K562 (cell line): Measurements from ENCODE around the gene CNPY2. TPM values are rescaled to one million over a fixed set of nuclear protein-coding genes. Genes with fewer than 3 reads are reported as not detected.

Experiments
- ARID3A ChIP-seq: IDR thresholded peaks from 2 replicates; pipeline ENCODE4 v1.6.1; 2012; ENCODE audit warnings: low read depth, low read length, improper control_type of control experiment, borderline replicate concordance
- CREM ChIP-seq: IDR thresholded peaks from 2 replicates; pipeline ENCODE4 v1.6.1; 2014; ENCODE audit warnings: antibody characterized with exemption, low read depth
- DMBX1 ChIP-seq: fragments of 250-450 bp; sonication (Bioruptor Pico); IDR thresholded peaks from 2 replicates; pipeline ENCODE4 v1.8.0; 2022; ENCODE audit warnings: inconsistent platforms, mild to moderate bottlenecking, moderate library complexity, borderline replicate concordance
- EP400 ChIP-seq: fragments of 450-650 bp; IDR thresholded peaks from 2 replicates; pipeline ENCODE4 v1.6.1; 2017; ENCODE audit warnings: antibody characterized with exemption, mild to moderate bottlenecking, moderate library complexity
- ETV5 ChIP-seq: sonication (generic); formaldehyde crosslinking; IDR thresholded peaks from 2 replicates; pipeline ENCODE4 v1.4.0; 2020; ENCODE audit warnings: low read depth, mild to moderate bottlenecking, missing genetic modification reagents
- FOSL1 ChIP-seq: fragments of 200-800 bp; sonication (Bioruptor generic); conservative IDR thresholded peaks from 2 replicates; pipeline ENCODE4 v1.6.1; 2016; ENCODE audit warnings: missing genetic modification characterization, missing compliant biosample characterization
- FUS ChIP-seq: fragments of 200-400 bp; formaldehyde crosslinking; optimal IDR thresholded peaks from 2 replicates; pipeline ENCODE3; 2017; ENCODE audit warnings: low read depth, low read length
- HDAC1 ChIP-seq, 2 experiments: fragments of 450-650 bp; IDR thresholded peaks; 2 replicates each; pipeline ENCODE4 v1.6.1; 2016 to 2017; ENCODE audit warnings: inconsistent platforms in 1 of 2, mild to moderate bottlenecking in 1 of 2, moderate library complexity in 1 of 2
- HES1 ChIP-seq: fragments of 450-650 bp; IDR thresholded peaks from 2 replicates; pipeline ENCODE4 v1.6.1; 2016; ENCODE audit warnings: low read depth, mild to moderate bottlenecking, moderate library complexity
- HSF4 ChIP-seq: fragments of 250-450 bp; sonication (Bioruptor Pico); IDR thresholded peaks from 2 replicates; pipeline ENCODE4 v2.1.2; 2022; ENCODE audit warnings: mild to moderate bottlenecking, moderate library complexity, borderline replicate concordance
- MCM5 ChIP-seq: fragments of 450-650 bp; IDR thresholded peaks from 2 replicates; pipeline ENCODE4 v1.6.1; 2016; ENCODE audit warnings: low read depth
- SMAD4 ChIP-seq: fragments of 250-450 bp; sonication (Bioruptor Pico); conservative IDR thresholded peaks from 2 replicates; pipeline ENCODE4 v1.8.0; 2021; ENCODE audit warnings: inconsistent platforms, mild to moderate bottlenecking, moderate library complexity
- STAG1 ChIP-seq: sonication (generic); formaldehyde crosslinking; IDR thresholded peaks from 2 replicates; pipeline ENCODE4 v1.5.0; 2020; ENCODE audit warnings: missing genetic modification reagents, borderline replicate concordance
- UBTF ChIP-seq, 2 experiments: IDR thresholded peaks; 2 replicates each; pipeline ENCODE4 v1.6.1; 2012; ENCODE audit warnings: improper control_type of control experiment in 2 of 2, low read depth in 2 of 2, low read length in 2 of 2, borderline replicate concordance in 1 of 2
- ZFP36 ChIP-seq: fragments of 150-350 bp; IDR thresholded peaks from 2 replicates; pipeline ENCODE4 v1.6.1; 2018; ENCODE audit warnings: low read length, low read depth; ENCODE audit not compliant: partially characterized antibody
- ZNF146 ChIP-seq: IDR thresholded peaks from one replicate; pipeline ENCODE4 v1.6.1; 2018; ENCODE audit warnings: missing compliant biosample characterization; ENCODE audit not compliant: unreplicated experiment
- ZNF165 ChIP-seq: fragments of 250-450 bp; sonication (Bioruptor Pico); IDR thresholded peaks from 2 replicates; pipeline ENCODE4 v1.4.0; 2020; ENCODE audit warnings: borderline replicate concordance
- ZNF217 ChIP-seq: sonication (generic); formaldehyde crosslinking; IDR thresholded peaks from 2 replicates; pipeline ENCODE4 v1.8.0; 2022; ENCODE audit warnings: mild to moderate bottlenecking, missing genetic modification reagents
- ZNF511 ChIP-seq: sonication (generic); formaldehyde crosslinking; IDR thresholded peaks from 2 replicates; pipeline ENCODE4 v1.8.0; 2022; ENCODE audit warnings: mild to moderate bottlenecking, missing genetic modification reagents
- ZNF740 ChIP-seq, 3 experiments: fragments of 200-800 bp in 1 of 3; sonication (Bioruptor generic) in 1 of 3; sonication (generic) in 1 of 3; formaldehyde crosslinking in 1 of 3; IDR thresholded peaks; 2 replicates each; pipeline versions ENCODE4 v1.6.1 to v1.8.0; 2016 to 2022; ENCODE audit warnings: mild to moderate bottlenecking in 2 of 3, missing compliant biosample characterization in 2 of 3, missing genetic modification characterization in 2 of 3, missing genetic modification reagents in 1 of 3
- polyA plus RNA-seq, 8 experiments: library from polyadenylated mRNA; depleted of rRNA in 4 of 8; stranded (reverse) in 5 of 8; unstranded in 3 of 8; fragments of >200 nt; fragmentation: Nextera tagmentation in 2 of 8; fragmentation: Illumina TruSeq in 1 of 8; extraction: Ambion mirVana in 2 of 8; extraction: Trizol in 1 of 8; gene quantifications; 2 replicates each; pipeline versions ENCODE4 v1.2.1 to v1.2.3, GENCODE V29; 2011 to 2014; ENCODE audit warnings: inconsistent platforms in 1 of 8, missing spikeins in 1 of 8
- total RNA-seq, 7 experiments: library from RNA; depleted of rRNA in 6 of 7; stranded (reverse); fragments of >200 nt in 6 of 7; fragmentation: Illumina TruSeq in 2 of 7; extraction: Trizol in 2 of 7; gene quantifications; 2 replicates each; pipeline versions ENCODE4 v1.2.1 to v1.2.3, GENCODE V29; 2011 to 2021; ENCODE audit warnings: low replicate concordance in 1 of 7

The CNPY2 gene
- total and polyA plus RNA-seq, 9 of the 15 experiments (the other 6 are each of a cell fraction or from before 2014, with no cell fraction given): 33.8 to 190 (median 138) TPM

- TF ChIP-seq UBTF (IDR thresholded peaks at IDR 0.05; ENCODE audit: borderline replicate concordance in 1 of 2, low read depth in 2 of 2, low read length in 2 of 2) (no peak), DMBX1 (CRISPR knock-in tag) (0 out of 2 replicates have a peak, but pooled peaks have one; percentile 10), HES1 (no peak), ZNF511 (CRISPR knock-in tag) (peak; percentile 56), STAG1 (0 out of 2 replicates have a peak, but pooled peaks have one; percentile 18), ARID3A (no peak), ZFP36 (no peak), FOSL1 (tag) (peak; percentile 17; the same call in 1 of the 2 replicates), ZNF146 (no peak), SMAD4 (0 out of 2 replicates have a peak, but pooled peaks have one; percentile 17), HSF4 (CRISPR knock-in tag) (no peak), ZNF217 (CRISPR knock-in tag) (no peak), ZNF740 (CRISPR knock-in tag; IDR thresholded peaks at IDR 0.05) (no peak; the same call in 1 of the 2 replicates), ZNF740 (tag; IDR thresholded peaks at IDR 0.05) (no peak), HDAC1 (IDR thresholded peaks at IDR 0.05) (peak in 1 of 2 experiments; percentile 76; a peak in 1 of 4 replicates), CREM (peak; percentile 91), ZNF165 (CRISPR knock-in tag) (no peak), MCM5 (no peak), EP400 (peak; percentile 95), ETV5 (CRISPR knock-in tag) (no peak), FUS (no peak)
These were observed at the start of gene CNPY2 (continued) for GRCh38 chr12:56315622-56316473.
